ENCODE data around the gene CDK16. TPM values are rescaled to one million over a fixed set of nuclear protein-coding genes. Genes with fewer than 3 reads are reported as not detected.

CDK16 gene
- 10 to 100 TPM in 1 of 6 donors, 1 to 10 TPM in 5; 3.9 to 19.9 (median 7.2) TPM for polyA plus RNA-seq (ENCODE audit: low read depth in 6 of 6)

- DNase-seq (peak; percentile 90), ATAC-seq (ENCODE audit: low read depth in 2 of 2) (peak; percentile 45 to 46)
- peaks cover 0 to 29% of the 10 kb centered on the region in 2 donors for H3K36me3 Mint-ChIP-seq
- H3K9me3 Mint-ChIP-seq = no peaks in the 10 kb centered on the region
- H3K27me3 Mint-ChIP-seq = no peaks in the 10 kb centered on the region
- peaks cover 46 to 49% (median 48%) of the 10 kb centered on the region in 3 donors for H3K4me1 Mint-ChIP-seq
- peak within 1 kb of the TSS; percentile 91 to 98 (median 95) for H3K4me3 Mint-ChIP-seq
- peak within 1 kb of the TSS; percentile 98 to 99 (median 99) for H3K27ac Mint-ChIP-seq
Observed at GRCh38 chrX:47218280-47218919, at the start of gene CDK16. Gene CDK16, plus strand, starts transcription at chrX:47218681. Its CDS starts 4,877 bp downstream, at chrX:47223558.

- H3K27ac Mint-ChIP-seq = no peak overlapping the region
- H3K4me3 Mint-ChIP-seq = no peak overlapping the region
- DNase-seq = no peak
Observed at GRCh38 chrX:47169273-47169672, 49.2 kb upstream of the CDK16 start.

GRCh38 chrX:47169726-47170515, 48.6 kb upstream of the CDK16 start:
- H3K4me3 Mint-ChIP-seq = no peak overlapping the region
- ATAC-seq (ENCODE audit: low read depth in 2 of 2) (no peak), DNase-seq (no peak)
- H3K36me3 Mint-ChIP-seq = peaks cover 4 to 15% of the 10 kb centered on the region in 2 donors
- H3K4me1 Mint-ChIP-seq = peaks cover 0 to 7% (median 5%) of the 10 kb centered on the region in 3 donors
- peaks cover 0 to 28% (median 0%) of the 10 kb centered on the region in 3 donors for H3K27me3 Mint-ChIP-seq
- no peak overlapping the region for H3K27ac Mint-ChIP-seq
- peaks cover 0 to 1% (median 0%) of the 10 kb centered on the region in 7 donors for H3K9me3 Mint-ChIP-seq

More at GRCh38 chrX:47169273-47169672, 49.2 kb upstream of the CDK16 start:
- H3K4me1 Mint-ChIP-seq = peaks cover 0 to 7% (median 5%) of the 10 kb centered on the region in 3 donors
- H3K27me3 Mint-ChIP-seq = peaks cover 0 to 22% (median 0%) of the 10 kb centered on the region in 3 donors
- no peak for ATAC-seq (ENCODE audit: low read depth in 2 of 2)
- H3K36me3 Mint-ChIP-seq = peaks cover 4 to 14% of the 10 kb centered on the region in 2 donors
- peaks cover 0 to 7% (median 0%) of the 10 kb centered on the region in 7 donors for H3K9me3 Mint-ChIP-seq

- H3K4me1 Mint-ChIP-seq = peaks cover 0 to 5% (median 5%) of the 10 kb centered on the region in 3 donors
- peaks cover 0 to 38% (median 0%) of the 10 kb centered on the region in 3 donors for H3K27me3 Mint-ChIP-seq
- no peak for DNase-seq
- no peak overlapping the region for H3K4me3 Mint-ChIP-seq
- peaks cover 4 to 17% of the 10 kb centered on the region in 2 donors for H3K36me3 Mint-ChIP-seq
- H3K9me3 Mint-ChIP-seq = no peaks in the 10 kb centered on the region
- ATAC-seq (ENCODE audit: low read depth in 2 of 2) = no peak
- H3K27ac Mint-ChIP-seq = no peak overlapping the region
Observed at GRCh38 chrX:47170861-47171692, 47.4 kb upstream of the CDK16 start.

DNA sequence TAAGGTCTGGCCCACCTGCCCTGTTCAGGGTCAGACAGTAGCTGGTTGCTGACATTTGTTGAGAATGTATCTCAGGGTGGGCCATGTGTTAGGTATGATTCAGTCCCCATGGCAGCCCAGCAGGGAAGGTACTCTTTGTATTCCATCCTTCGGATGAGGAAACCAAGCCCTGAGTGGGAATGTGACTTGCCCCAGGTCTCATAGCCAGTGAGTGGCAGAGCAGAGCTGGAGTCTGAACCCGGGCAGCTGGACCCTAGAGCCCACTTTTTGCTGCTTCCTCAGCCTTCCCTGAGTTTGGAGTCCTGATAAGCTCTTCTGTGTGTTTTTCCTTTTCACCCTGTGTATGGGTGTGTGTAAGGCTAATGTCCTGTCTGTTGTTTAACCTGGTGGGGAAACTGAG, 46.5 kb upstream of the CDK16 start:
- no peak overlapping the region for H3K4me3 Mint-ChIP-seq
- peaks cover 0 to 8% (median 4%) of the 10 kb centered on the region in 3 donors for H3K4me1 Mint-ChIP-seq

DNA sequence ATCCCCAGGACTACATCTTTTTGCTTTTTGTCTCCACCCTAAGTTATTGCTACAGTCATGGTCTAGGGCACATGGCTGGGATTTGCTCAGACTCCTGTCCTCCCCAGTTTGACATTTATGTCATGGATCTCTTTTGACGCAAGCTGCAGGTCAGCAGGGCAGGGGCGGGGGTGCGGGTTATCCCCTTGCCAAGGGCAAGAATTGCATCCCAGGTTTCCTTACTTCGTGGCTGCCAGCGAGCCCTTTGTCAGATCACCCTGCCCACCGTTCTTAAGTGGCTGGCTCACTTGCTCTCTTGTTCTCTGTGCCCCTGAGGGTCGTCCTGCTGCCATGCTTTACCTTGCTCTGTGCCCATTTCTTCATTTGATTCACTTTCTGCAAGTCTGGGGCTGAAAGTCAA, 45.9 kb upstream of the CDK16 start:
- Mint-ChIP-seq H3K27ac (peak overlapping the region in 2 of 6 donors; percentile 57 to 69), H3K9me3 (no peaks in the 10 kb centered on the region), H3K4me3 (no peak overlapping the region), H3K27me3 (peaks cover 0 to 47% (median 0%) of the 10 kb centered on the region in 3 donors), H3K36me3 (peaks cover 4 to 26% of the 10 kb centered on the region in 2 donors), H3K4me1 (peaks cover 0 to 8% (median 4%) of the 10 kb centered on the region in 3 donors)
- ATAC-seq (ENCODE audit: low read depth in 2 of 2) = no peak
- no peak for DNase-seq

More for the DNA sequence above, 46.5 kb upstream of the CDK16 start:
- H3K27me3 Mint-ChIP-seq = peaks cover 0 to 47% (median 0%) of the 10 kb centered on the region in 3 donors
- H3K36me3 Mint-ChIP-seq = peaks cover 4 to 26% of the 10 kb centered on the region in 2 donors
- no peak for ATAC-seq (ENCODE audit: low read depth in 2 of 2)
- no peak for DNase-seq
- no peaks in the 10 kb centered on the region for H3K9me3 Mint-ChIP-seq
- H3K27ac Mint-ChIP-seq = peak overlapping the region in 1 of 6 donors; percentile 47

DNA sequence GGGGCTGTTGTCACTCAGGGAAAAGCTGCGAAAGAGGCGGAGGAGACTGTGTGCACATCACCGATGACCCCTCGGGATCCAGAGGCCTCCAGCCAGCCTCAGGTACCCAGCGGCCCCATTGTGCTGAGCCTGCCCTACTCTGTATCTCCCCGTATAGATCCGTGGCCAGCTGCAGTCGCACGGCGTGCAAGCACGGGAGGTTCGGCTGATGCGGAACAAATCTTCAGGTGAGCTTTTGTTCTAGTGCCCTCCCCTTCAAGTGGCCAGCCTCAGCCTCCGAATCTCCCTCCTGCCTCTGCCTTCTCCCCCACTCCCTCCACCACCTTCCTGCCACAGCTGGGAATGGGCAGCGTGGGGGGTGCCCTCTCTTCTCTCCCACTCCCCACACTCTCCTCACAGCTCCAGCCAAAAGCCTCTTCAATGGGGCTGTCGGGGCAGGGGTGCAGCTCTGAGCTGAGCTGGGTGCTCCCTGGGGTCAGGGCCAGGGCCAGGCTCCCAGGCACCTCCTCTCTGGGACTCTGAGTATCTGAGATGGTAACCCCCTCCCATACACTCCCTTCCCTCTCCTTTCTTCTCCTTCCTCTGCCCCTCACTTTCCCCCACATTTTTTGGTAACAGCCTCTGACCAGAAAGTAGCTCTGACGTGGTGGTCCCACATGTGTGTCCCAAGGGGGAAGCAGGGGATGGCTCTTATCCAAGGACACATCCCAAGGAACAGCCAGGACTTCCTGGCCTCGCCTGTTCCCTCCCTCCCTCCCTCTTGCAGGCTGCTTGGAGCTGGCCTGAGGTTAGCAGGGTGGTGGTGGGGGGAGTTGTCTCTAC, 45.3 kb upstream of the CDK16 start:
- H3K4me1 Mint-ChIP-seq = peaks cover 0 to 8% (median 4%) of the 10 kb centered on the region in 3 donors
- DNase-seq = no peak
- H3K36me3 Mint-ChIP-seq = peaks cover 9 to 26% of the 10 kb centered on the region in 2 donors
- peak overlapping the region in 1 of 6 donors; percentile 69 for H3K27ac Mint-ChIP-seq
- no peak for ATAC-seq (ENCODE audit: low read depth in 2 of 2)
- peaks cover 0 to 50% (median 0%) of the 10 kb centered on the region in 3 donors for H3K27me3 Mint-ChIP-seq
- no peak overlapping the region for H3K4me3 Mint-ChIP-seq
- no peaks in the 10 kb centered on the region for H3K9me3 Mint-ChIP-seq

DNA sequence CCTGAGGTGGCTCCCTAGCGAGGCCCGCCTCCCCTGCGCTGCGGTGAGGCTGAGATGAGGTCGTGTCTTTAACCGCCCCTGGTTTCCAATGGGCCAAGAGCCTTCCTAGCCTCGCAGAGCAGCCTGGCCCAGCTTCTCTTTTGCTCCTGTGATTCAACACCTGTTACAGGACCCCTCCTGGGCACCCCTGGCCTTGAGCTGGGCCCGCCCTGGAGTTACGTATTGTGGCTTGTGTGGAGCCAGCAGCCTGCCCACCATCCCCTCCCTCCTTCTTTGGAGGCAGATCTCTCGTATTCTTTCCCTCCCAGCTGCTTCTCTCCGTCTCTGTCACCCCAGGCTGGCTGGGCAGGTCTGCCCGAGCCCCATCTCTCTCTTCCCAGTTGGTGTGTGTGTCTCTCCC, 44.1 kb upstream of the CDK16 start:
- peaks cover 9 to 26% of the 10 kb centered on the region in 2 donors for H3K36me3 Mint-ChIP-seq
- DNase-seq (no peak), ATAC-seq (ENCODE audit: low read depth in 2 of 2) (no peak)
- peaks cover 0 to 8% (median 5%) of the 10 kb centered on the region in 3 donors for H3K4me1 Mint-ChIP-seq
- peak overlapping the region in 1 of 6 donors; percentile 47 for H3K27ac Mint-ChIP-seq
- peaks cover 0 to 62% (median 0%) of the 10 kb centered on the region in 3 donors for H3K27me3 Mint-ChIP-seq
- no peaks in the 10 kb centered on the region for H3K9me3 Mint-ChIP-seq
- no peak overlapping the region for H3K4me3 Mint-ChIP-seq

- Mint-ChIP-seq H3K36me3 (peaks cover 9 to 26% of the 10 kb centered on the region in 2 donors), H3K27ac (peak overlapping the region in 1 of 6 donors; percentile 81)
- no peak for ATAC-seq (ENCODE audit: low read depth in 2 of 2)
Observed at GRCh38 chrX:47174846-47175587, 43.5 kb upstream of the CDK16 start.

GRCh38 chrX:47175588-47175980, 42.9 kb upstream of the CDK16 start:
- ATAC-seq (ENCODE audit: low read depth in 2 of 2) = no peak
- Mint-ChIP-seq H3K27me3 (peaks cover 0 to 66% (median 0%) of the 10 kb centered on the region in 3 donors), H3K9me3 (no peaks in the 10 kb centered on the region), H3K27ac (peak overlapping the region in 2 of 6 donors; percentile 26 to 81), H3K4me3 (peak overlapping the region in 2 of 8 donors; percentile 12 to 72), H3K36me3 (peaks cover 9 to 26% of the 10 kb centered on the region in 2 donors), H3K4me1 (peaks cover 0 to 8% (median 5%) of the 10 kb centered on the region in 3 donors)
- DNase-seq = no peak

More at GRCh38 chrX:47174846-47175587, 43.5 kb upstream of the CDK16 start:
- peaks cover 0 to 8% (median 5%) of the 10 kb centered on the region in 3 donors for H3K4me1 Mint-ChIP-seq
- DNase-seq = no peak
- H3K27me3 Mint-ChIP-seq = peaks cover 0 to 66% (median 0%) of the 10 kb centered on the region in 3 donors
- no peaks in the 10 kb centered on the region for H3K9me3 Mint-ChIP-seq
- peak overlapping the region in 1 of 8 donors; percentile 72 for H3K4me3 Mint-ChIP-seq

- Mint-ChIP-seq H3K27ac (no peak overlapping the region), H3K4me3 (no peak overlapping the region), H3K9me3 (no peaks in the 10 kb centered on the region), H3K36me3 (peaks cover 9 to 26% of the 10 kb centered on the region in 2 donors), H3K27me3 (peaks cover 0 to 66% (median 0%) of the 10 kb centered on the region in 3 donors), H3K4me1 (peaks cover 0 to 8% (median 5%) of the 10 kb centered on the region in 3 donors)
- no peak for ATAC-seq (ENCODE audit: low read depth in 2 of 2)
- DNase-seq = no peak
Observed at GRCh38 chrX:47176101-47176740, 42.3 kb upstream of the CDK16 start.

Measured in naive B cell (primary cell).